Epithelial cell of esophagus (primary cell): ENCODE measurements around the gene NKX2-3.

Experiments
- DNase-seq: peaks from one replicate; pipeline ENCODE4 v3.0.0; 2010; ENCODE audit warnings: low read depth
- H3K4me3 ChIP-seq: 2 replicates; pipeline ENCODE4 v1.5.1; 2011; ENCODE audit warnings: mild to moderate bottlenecking, low read length, control low read depth
- TF ChIP-seq, protein P1 (sequence below): IDR thresholded peaks from 2 replicates; pipeline ENCODE4 v1.5.1; 2011; ENCODE audit warnings: low read depth, mild to moderate bottlenecking, low read length, control low read depth, inconsistent platforms; ENCODE audit not compliant: insufficient read depth; ENCODE audit errors: missing control alignments

NKX2-3 gene

DNA sequence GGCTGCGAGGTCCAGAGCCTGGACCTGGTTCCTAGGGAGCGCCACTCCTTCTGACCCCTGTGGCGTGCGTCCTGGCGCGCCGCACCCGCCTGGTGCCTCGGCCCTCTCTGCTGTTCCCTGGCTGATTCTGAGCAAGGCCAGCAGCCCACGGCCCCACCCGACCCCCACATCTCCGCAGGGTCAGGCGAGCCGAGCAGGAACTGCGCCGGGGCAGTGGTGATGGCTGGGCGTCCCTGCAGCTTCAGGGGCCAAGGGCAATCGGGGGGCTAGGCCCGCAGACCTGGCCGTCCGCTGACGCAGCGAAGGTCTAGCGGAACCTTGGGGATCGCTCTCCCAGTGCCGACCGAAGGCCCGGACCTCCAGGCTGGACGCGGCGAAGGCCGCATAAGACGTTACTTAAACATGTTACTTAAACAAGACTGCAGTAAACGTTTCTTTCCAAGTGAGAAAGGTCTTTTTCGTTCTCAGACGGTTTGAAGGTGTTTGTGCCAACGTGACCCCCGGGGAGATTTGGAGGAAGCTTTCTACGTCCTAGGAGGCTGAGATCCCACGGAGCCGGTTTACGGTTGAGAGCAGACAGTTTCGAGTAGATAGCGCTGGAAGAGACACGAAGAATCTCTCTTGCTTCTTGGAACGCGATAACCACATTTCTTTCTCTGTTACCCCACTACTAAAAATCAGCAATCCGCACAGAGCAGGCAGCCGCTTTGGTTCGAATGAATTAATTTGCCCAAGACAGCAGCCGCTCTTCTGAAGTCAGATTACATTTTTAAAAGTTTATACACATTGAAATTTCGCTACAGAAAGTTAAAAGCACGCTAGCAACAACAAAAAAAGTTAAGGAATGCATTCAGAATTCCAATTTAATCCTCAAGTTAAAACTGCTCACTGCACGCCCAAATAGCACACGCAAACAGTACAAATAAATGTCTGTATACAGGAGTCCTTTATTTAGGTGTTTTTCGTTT is 4.9 kb upstream of the NKX2-3 start:
- TF ChIP-seq, protein P1, sequence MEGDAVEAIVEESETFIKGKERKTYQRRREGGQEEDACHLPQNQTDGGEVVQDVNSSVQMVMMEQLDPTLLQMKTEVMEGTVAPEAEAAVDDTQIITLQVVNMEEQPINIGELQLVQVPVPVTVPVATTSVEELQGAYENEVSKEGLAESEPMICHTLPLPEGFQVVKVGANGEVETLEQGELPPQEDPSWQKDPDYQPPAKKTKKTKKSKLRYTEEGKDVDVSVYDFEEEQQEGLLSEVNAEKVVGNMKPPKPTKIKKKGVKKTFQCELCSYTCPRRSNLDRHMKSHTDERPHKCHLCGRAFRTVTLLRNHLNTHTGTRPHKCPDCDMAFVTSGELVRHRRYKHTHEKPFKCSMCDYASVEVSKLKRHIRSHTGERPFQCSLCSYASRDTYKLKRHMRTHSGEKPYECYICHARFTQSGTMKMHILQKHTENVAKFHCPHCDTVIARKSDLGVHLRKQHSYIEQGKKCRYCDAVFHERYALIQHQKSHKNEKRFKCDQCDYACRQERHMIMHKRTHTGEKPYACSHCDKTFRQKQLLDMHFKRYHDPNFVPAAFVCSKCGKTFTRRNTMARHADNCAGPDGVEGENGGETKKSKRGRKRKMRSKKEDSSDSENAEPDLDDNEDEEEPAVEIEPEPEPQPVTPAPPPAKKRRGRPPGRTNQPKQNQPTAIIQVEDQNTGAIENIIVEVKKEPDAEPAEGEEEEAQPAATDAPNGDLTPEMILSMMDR: no peak
- H3K4me3 ChIP-seq: no peak overlapping the region
- no peak for DNase-seq

DNA sequence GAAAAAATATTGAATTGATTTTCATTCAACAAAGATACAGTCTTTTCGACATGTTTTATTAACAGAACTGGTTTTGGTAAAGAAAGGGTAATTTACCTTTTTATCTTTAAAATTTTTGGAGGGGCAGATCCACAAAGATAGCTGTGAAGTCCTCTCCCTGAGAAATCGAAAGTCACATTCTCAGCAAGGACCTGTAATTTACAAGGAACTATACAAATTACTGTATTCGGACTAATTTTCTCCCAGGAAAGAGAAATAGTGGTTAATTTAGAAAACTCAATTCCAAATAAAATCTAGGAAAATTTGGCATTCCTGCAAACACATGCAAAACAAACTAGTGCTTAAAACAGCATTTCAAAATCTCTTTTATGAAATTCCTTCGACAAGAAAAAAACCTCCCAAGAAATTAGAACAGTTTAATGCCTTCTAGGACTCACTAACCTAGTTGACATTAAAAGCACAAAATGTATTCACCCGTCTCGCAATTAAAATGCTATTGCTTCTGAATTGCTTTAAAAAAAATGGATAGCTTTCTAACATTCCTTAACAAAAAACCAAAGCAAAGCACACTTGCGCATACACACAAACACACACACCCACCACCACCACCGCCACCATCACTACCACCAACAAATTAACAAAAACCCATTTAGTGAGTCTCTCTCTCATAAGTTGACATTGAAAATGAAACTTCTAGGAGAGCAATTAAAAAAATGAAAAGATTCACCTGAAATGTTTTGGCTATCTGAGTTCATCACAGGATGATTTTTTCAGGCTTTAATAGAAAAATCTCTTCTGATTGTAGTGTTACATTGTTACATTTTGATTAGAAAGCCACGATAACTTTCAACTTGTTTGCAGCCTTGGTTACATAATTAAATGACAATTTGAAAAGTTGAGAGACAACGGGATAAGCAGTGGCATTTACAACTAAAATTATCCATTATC is 4.0 kb upstream of the NKX2-3 start:
- DNase-seq: no peak
- TF ChIP-seq, protein P1: no peak
- H3K4me3 ChIP-seq: no peak overlapping the region

DNA sequence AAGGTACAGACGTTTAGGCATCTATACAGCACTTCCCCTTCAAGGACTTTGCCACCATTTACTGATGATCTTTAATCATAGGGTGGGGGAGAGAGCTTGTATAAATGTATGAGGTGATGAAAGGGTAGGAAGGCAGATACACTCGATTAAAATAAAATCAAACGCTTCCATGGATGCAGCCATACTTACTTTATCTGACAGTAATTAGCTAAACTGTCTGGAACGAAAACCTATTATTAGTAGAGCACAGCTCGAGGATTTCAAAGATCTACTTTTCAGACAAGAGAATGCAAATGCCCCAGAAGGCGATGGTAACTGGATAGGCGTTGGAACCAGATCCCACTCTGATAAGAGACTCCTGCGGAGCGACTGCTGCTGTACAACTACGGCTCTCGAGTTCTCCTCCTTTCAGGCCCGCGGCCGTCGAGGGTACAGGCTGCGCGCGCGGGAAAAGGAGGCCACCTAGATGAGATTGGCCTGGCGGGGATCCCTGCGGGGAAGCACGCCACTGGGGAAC is 3.1 kb upstream of the NKX2-3 start:
- H3K4me3 ChIP-seq: no peak overlapping the region
- DNase-seq: no peak
- TF ChIP-seq, protein P1: no peak

DNA sequence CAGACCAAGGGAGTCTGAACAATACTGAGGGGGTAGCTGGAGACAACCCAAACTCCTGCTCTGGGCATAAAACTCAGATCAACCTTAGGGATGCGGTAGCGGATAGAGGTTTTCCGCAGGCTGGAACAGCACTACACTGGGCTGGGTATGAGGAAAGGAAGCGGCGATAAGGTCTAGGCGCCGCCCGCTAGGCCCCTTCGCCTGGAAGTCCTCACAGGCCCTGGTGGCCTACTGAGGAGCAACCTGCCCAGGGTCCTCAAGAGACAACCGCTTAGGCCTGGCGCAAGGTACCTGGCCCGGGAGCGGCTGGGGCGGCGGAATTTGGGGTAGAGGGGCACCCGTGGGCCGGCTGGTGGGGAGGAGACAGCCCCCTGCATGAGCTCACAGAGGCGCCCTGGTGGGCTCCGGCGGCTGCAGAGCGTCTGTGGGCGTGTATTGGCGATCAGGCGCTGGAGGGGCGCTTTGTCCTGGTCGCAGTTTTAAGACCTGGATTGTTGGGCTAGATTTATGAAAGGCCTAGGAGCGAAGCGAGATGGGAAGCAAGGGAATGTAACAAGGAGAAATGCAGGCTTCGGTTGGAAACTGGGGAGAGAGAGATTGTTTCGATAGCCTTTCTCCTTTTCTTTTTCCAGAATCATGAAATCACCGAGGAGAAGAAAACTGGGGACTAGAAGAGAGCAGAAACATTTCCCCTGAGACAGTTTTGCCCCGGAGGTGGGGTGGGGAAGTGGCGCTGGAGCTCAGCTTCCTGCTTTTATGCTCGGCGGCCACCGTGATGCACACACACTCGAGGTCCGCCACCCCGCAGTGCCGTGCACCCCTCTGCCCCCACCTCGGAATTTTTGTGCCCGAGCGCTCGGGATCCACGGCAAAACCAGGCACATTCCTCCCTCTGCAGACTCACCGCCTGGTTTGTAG is 2.4 kb upstream of the NKX2-3 start:
- TF ChIP-seq, protein P1: no peak
- no peak overlapping the region for H3K4me3 ChIP-seq
- no peak for DNase-seq

DNA sequence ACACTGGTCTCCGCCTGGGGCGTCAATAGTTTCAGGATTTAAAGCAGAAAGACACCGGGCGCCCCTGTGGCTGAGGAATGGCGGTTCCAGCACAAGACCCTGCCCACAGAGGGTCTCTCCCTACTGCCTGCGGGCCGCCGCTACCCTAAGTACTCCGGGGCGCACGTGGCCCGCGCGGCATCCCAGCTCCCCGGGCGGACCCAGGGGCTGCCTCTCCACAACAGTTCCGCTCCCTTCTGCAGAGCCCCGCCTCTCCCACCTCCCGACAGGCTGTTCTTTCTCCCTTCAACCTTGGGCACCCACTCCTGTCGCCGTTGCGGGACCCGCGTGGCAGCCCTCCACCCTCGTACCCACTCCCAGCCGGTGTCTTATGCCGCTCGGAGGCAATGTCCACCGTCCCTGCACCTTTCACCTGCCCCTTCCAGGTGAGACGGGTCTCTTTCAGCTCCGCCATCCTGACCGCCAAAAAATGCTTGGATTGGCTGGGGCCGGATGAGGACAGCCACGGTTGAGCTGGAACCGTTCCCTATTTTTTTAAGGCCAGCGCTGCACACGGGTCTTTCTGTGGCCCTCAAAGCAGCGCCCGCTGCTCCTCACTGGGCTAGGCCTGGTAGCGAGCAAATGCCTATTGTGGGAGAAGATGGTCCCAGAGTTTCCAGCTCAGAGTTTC is 1.6 kb upstream of the NKX2-3 start:
- no peak overlapping the region for H3K4me3 ChIP-seq
- TF ChIP-seq, protein P1: no peak

More for the DNA sequence above, 1.6 kb upstream of the NKX2-3 start:
- DNase-seq: no peak
